HG03108 (cell line): ENCODE data around the gene ZC3H18.
"Not testable (repeated sequence)": the region's sequence is repeated elsewhere in the genome, so short reads cannot be mapped to it uniquely, and the experiment has no call there.

Experiments used
- ATAC-seq: cut with Tn5 transposase; IDR thresholded peaks from one replicate; pipeline ENCODE4 v1.9.1; 2021; ENCODE audit warnings: moderate library complexity; ENCODE audit not compliant: unreplicated experiment

ZC3H18 gene

DNA sequence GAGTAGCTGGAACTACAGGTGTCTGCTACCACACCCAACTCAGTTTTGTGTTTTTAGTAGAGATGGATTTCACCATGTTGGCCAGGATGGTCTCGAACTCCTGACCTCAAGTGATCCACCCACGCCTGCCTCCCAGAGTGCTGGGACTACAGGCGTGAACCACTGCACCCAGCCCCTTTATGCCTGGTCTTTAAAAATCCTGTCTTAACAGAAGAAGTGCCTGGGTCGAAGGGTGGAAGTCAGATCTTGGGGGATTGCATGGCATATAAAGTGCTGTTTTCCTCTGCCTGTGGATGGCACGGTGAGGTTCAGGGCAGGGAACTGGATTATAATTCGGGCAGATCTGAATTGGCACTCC, 30.3 kb downstream of the ZC3H18 start:
- no peak for ATAC-seq

DNA sequence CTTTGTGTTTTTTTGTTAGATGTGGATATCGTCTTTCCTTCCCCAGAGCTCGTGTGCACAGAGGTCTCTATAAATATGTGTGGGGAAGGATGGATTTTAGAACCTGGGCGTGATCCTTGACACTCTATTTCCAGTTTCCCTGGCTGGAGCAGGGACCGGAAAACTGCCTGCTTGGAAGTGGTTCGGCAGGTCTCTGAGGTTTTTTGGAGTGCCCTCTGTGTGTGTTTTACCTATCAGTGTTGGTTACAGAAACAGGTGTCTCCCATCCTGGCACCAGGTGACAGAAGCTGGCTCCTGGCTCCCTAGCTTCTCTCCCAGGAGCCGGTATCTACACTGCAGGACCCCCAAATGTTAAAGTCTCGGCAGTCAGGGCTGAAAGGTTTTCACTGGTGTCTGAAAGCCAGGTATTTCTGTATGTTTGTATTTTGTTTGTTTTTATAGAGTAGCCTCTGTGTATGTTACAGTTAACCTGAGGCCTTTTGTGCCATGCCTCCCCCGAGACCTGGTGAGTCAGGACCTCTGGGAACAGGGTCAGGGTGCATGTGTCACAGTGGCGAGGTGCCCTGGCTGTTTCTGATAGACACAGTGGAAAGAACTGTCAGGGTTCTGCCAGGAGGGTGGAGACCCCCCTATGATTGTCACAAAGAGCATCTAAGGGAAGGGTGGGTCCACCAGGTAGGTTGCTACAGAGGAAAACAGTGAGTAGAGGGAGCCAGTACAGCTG, 31.3 kb downstream of the ZC3H18 start:
- no peak for ATAC-seq

DNA sequence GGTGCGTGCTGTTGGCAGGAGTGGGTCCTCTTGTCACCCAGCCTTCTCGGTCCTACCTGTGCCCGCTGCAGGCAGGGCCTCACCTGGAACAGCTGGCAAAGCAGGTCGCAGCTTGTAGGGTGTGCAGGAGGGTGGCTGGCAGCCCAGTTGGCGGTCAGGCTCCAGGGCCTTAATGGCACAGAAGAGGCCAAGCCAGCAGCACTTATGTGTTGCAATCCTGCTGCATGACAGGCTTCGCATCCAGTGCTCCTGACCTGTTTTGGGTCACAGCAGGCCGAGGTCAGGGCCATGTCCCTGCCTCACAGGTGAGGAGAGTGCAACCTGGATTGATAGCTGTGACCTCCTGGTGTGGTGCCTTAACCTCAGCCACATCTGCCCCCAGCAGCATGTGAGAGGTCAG, 31.9 kb downstream of the ZC3H18 start:
- no peak for ATAC-seq

DNA sequence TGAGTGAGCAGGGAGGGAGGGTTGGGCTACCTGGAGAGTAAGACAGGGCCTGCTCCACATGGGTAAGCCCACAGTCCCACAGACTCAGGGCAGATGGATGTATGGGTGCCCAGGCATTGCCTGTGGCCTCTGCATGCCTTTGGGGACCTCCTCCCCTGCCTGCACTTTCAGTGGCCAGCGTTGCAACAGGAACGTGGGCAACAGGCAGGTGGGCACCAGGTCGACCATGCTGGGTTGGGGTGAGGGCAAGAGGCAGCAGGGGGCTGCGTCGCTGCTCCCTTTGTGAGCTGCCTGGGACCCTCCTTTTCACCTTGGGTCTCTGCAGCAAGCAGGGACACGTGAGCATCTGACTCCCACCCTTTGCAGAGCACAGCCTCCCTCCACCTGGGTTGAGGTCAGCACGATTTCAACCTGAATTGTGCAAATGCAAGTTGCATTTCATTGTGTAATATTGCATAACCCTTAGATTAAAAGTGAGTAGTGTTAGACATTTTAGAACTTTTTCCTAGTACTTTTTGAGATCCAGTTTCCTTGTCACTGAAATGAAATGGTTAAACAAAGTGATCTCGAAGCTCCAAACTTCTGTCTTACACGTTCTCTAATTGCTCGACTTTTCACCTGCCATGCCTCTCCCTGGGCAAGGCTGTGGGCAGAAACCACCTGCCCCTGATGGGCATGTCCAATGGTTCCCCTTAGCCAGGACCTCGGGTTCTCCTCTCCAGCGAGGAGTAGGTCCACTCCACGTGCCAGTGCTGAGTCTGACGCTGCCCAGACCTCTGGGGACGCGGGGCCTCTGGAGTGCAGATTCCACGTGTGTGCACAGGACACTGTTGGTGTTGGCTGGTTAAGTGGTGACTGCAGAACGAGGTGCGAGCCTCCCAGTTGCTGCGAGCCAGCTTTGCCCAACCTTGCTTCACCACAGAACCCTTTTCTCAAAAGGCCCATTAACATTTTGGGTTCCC, 35.3 kb downstream of the ZC3H18 start:
- no peak for ATAC-seq

DNA sequence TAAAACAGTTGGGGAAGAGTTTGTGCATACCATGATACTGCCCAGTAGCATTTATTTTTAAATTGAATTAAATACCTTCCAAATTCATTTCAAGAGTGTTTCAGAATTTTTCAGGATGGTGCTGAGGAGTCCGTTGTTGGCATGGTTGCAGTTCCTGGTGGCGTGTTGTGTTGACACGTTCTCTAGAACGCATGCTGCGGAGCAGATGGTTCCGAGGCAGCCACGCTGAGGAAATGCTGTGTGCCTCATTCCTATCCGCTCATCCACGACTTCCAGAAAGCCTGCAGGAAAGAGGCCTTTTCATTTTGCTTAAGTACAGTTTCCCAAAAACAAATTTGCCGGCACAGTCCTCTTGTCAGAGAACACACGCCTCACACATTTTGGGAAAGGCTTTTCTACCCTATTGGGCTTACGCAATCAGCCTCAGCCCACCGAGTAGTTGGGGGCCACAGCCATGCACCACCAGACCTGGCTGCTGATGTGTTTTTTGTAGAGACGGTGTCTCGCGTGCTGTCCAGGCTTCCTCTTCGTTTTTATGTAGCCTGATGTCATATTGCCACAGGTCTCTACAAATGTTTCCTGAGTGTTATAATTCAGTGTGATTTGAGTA, 36.0 kb downstream of the ZC3H18 start:
- ATAC-seq, result no peak

DNA sequence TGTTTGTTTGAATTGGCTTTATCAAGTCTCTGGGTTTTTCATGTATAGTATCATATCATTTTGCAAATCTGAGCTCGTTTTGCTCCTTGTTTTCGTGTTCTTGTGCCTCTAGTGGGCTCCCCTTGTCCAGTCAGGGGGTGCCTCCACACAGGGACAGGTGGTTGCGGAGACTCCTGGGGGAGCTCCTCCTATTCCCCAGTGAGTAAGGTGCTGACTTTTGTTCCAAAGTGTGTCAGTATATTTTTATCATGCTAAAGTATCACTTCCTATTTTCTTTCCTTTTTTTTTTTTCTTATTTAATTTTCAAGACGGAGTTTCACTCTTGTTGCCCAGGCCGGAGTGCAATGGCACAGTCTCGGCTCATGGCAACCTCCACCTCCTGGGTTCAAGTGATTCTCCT, 37.9 kb downstream of the ZC3H18 start:
- no peak for ATAC-seq

DNA sequence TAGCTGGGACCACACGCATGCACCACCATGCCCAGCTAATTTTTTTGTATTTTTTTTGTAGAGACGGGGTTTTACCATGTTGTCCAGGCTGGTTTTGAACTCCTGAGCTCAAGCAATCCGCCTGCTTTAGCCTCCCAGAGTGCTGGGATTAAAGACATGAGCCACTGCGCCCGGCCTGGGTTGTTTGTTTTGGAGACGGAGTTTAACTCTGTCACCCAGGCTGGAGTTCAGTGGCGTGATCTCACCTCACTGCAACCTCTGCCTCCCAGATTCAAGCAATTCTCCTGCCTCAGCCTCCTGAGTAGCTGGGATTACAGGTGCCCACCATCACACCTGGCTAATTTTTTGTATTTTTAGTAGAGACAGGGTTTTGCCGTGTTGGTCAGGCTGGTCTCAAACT, 39.2 kb downstream of the ZC3H18 start:
- not testable (repeated sequence) for ATAC-seq

DNA sequence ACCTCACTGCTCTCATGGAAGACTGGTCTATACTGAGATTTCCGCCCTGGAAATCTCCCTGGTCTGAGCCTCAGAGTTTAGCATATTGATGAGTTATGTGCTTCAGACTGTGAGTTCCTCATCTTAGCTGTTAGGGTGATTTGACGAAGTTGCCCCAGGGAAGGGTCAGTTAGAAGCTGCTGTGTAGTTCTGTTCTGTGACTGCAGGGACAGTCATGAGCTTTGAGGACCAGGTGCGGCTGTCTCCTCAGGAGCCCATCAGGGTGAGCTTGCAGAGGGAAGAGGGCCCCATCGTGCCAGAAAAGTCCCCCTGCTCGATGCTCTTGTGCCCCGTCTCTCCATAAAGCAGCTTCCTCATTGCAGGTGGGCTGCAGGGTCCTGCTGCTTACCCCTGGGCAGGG, 39.9 kb downstream of the ZC3H18 start:
- ATAC-seq, result no peak

DNA sequence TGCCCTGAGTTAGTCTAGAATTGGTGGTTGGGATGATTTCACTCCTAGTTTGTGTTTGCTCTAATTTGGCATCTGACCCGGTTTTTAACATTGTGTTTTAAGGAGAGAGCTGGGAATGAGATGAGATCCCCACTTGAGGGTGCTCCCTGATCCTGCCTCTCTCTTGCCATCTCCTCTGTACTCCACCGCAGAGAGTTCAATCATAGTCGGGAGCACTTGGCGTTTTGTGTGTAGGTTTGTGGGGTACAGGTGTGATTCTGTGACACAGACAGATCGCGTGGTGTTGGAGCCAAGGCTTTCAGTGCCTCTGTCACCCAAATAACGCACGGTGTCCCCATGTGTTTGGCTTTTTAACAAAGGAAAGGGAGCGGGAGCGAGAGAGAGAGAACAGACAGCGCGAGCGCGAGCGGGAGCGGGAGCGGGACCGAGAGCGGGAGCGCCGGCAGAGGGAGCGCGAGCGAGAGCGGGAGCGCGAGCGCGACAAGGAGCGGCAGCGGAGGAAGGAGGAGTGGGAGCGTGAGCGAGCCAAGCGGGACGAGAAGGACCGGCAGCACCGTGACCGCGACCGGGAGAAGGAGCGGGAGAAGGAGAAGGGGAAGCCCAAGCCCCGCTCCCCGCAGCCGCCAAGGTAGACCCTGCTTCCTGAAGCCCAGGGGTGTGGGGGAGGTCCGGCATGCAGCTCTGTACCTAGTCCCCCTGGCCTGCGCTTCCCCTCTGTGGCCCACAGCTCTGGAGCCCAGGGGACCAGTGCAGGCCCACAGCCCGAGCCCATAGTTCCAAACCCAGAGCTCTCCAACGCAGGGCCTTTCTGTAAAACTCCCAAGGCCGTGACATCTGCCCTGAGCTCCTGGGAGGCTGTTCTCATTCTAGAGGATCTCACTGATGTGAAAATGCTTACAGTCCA, 41.0 kb downstream of the ZC3H18 start:
- ATAC-seq, result no peak

DNA sequence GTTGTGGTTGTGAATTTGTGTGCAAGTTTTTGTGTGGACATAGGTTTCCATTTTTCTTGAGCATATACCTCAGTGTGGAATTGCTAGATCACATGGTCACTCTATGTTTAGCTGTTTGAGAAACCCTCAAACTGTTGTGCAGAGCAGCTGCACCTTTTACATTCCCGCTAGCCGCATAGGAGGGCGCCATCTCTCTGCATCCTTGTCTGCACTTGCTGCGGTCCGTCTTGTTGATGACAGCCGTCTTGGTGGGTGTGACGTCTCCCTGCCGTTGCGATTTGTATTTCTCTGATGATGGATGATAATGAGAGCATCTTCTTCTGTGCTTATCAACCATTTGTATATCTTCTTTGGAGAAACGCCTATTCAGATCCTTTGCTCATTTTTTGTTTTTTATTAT, 43.1 kb downstream of the ZC3H18 start:
- ATAC-seq, result no peak

DNA sequence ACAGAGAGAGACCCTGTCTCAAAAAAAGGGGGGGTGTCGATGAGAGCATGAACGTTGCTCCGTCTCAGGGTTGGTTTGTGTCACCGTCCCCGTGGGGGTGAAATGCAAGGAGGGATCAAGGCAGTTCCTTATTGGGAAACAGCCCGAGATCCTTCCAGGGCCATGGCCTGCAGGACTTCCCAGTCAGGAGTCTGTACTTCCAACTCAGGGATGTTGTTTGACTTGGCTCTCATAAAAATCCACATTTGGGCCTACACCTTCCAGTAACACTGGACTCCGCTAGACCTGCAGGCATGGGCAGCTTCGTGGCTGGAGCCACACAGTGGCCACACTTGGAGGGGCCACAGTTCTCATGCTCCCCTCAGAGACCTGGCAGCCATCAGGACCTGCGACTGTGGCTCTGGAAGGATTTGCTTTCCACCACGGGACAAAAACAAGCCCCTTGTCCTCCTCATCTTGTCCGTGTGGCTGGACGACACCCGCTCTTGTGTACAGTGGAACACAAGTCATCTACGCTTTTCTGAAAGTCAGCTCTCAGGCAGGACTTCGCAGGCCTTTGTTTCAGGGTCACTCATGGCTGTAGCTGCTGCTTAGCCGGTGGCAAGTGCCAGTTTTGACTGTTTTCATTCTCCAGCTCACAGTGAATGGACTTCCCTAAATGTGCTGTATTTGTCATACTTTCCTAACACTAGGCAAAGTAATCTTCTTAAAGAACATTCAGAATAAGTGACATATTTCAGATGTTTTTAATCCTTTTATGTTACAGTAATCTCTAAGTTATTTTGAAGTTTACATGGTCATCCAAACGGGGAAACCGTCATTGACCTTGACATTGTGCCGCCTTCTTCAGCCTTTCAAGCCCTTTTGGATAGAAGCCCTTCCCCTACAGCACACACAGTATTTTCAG, 44.0 kb downstream of the ZC3H18 start:
- no peak for ATAC-seq

DNA sequence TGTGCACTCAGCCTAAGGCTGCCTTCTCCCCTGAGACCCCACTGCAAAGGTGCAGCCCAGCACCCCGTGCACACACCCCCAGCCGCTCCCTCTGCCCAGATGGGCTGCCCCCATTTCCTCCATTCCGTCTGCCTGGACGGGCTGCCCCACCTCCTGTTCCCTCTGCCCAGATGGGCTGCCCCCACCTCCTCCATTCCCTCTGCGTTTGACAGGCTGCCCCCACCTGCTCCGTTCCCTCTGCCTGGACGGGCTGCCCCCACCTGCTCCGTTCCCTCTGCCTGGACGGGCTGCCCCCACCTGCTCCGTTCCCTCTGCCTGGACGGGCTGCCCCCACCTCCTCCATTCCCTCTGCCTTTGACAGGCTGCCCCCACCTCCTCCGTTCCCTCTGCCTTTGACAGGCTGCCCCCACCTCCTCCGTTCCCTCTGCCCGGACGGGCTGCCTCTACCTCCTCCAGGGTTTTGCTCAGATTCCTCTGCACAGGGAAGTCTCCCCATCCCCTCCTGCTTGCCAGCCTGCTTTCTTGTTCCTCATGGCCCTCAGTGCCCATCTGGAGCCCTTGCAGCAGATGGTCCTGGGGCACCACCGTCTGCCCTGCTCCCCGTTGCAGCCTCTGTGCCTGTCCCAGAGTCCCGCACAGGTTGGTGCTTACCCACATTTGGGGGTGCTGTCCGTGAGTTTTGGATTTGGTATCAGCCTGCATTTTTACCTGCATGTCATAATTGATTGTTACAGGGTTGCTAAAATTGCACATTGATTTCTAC, 44.8 kb downstream of the ZC3H18 start:
- no peak for ATAC-seq

DNA sequence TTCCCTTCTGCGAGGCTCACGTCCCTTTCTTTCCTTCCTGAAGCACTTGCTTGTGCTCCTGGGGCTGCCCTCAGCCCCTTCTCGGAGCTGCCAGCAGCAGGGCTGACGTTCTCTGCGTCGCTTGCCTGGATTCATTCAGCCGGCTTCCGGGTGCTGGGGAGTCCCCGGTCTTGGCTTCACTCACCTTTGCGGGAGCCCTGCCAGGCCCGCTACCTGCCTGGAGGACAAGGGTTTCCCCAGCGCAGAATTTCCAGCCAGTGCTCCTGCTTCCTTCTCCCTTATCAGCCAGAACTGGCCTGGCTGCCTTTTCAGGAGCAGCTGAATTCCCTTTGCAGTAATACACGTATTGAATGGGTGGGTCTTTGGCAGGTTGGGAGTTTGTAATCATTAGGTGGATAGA, 46.1 kb downstream of the ZC3H18 start:
- no peak for ATAC-seq

DNA sequence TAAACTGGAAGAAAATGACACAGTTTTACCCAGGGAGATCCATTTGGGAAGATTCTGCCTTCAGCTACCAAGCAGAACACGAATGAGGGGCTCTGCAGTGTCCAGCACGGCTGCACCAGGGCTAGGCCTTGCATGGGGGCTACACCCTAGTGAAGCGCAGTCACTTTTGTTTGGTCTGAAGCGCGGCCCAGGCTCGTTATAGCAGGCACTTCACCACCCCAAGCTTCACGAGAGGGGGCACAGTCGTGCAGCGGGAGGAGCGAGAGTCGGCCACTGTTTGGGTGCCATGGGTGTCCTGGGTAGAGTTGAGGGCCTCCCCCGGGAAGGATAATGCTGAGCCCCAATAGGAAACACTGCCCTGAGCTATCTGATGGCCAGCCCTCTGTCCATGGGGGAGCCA, 46.5 kb downstream of the ZC3H18 start:
- no peak for ATAC-seq

DNA sequence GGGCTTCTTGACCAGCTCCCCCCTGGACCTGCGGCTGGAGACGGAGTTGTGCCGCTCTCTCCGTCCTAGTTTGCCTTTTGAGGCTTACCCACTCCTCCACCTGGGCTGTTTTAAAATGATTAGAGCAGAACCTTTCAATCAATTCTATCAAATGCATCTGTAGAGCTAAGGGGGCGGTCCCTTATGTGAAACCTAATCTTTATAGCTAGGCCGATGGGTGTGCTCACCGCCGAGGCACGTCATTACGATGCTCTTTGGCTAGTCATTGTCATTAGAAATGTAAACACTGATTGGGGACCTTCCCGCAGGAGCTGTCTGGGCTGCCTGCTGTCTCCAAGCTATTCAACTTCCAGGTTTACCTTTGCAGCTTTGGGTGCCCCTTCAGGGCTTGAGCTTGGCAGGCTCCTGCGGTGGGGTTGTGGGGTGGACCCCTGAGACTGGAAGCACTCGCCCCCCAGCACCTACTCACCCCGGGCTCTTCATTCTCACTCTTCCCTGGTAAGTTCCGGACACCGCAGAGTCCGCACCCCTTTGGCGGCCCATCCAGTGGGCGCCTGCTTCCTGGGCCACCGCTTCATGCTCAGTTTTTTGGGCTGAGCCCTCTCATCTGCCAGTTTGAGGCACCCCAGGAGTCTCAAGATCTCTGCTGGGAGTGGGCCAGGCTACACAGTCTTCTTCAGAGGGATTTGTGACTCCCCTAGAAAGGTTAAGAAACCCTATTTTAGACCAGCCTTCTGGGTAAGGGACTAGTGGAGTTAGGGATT, 47.2 kb downstream of the ZC3H18 start:
- ATAC-seq, result no peak

DNA sequence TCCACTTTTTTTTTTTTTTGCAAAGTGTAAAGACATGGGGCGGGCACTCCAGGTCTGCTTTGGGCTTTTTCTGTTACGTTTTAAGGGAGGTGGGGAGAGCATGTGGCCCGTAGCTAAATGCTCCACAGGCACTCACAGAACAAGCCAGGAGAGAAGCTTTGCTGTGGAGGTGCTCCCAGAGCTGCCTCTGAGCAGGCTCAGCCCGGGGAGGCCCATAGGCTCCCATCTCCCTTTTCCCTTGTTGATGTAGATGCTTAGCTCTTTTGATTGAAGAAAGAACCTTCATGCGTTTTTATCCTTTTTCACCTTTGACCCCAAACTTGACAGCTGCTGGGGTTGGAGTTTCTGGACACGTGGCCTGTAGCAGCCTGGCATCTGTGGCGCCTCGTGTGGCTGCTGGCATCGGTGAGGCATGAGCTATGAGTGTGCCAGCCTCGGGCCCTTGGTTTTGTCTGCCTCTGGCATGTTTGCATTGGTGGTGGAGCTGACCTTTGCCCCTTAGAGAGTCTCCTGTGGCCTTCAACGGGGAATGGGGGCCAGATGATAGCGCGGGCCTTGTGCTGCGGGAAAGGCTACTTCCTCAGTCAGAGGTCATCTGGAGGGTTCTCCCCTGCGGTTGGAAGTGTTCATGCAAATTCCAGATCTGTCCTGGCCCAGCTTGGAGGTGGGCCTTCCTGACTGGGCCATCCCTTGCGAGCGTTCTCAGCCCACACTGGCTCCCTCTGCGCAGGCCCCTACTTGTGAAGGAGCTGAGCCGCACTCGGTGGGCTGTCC, 48.2 kb downstream of the ZC3H18 start:
- no peak for ATAC-seq

DNA sequence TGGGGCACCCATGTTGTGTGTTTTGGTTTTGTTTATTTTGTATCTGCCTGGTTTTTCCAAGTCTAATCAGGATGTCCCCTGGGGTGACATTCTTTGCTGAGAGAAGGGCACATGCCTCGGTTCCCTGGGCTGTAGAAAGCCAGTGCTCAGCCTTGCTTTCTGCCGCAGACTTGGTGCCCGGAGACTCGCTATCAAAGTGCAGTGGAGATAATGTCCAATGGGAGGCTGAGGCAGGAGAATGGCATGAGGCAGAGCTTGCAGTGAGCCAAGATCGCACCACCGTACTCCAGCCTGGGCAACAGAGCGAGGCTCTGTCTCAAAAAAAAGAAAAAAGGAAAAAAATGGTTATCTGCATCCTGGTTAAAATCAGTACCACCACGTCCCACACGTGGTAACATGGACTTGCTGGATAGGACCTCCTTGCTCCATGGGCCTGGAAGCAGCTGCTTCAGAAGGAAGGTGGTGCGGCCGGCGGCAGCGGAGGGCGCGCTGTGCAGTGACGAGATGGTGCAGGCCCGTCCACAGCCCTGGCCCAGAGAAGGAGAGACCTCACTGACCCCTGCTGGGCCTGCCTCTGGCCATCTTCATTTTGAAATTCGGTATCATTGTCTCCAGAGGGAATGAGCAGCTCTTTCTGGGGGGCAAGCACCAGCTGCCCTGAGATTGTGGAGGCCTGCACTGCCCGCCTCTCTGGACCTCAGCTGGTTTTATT, 48.9 kb downstream of the ZC3H18 start:
- no peak for ATAC-seq
